IMR-90 (cell line): ENCODE results near the gene PRKAG2. TPM values are rescaled to one million over a fixed set of nuclear protein-coding genes. Genes with fewer than 3 reads are reported as not detected.

Experiments used
- ATAC-seq: fragments of 200-7000 bp; cut with Tn5 transposase; 2 replicates; pipeline ENCODE4 v1.9.1; 2020; ENCODE audit warnings: low read depth, mild to moderate bottlenecking, moderate library complexity
- BruUV-seq: library from RNA; stranded (reverse); fragments of 400-500 nt; replicated peaks from 2 replicates; lab custom pipeline; 2021; lab: Mats Ljungman, UMichigan
- CTCF ChIA-PET: fragments of 300-600 bp; formaldehyde crosslinking; extraction: SDS; loops from one replicate; lab custom pipeline; 2021; ENCODE audit warnings: antibody characterized with exemption; lab: Yijun Ruan, JAX
- POLR2A ChIA-PET: fragments of 300-600 bp; sonication (Branson Sonifier 250); formaldehyde crosslinking; loops from one replicate; lab custom pipeline; 2022; ENCODE audit warnings: antibody characterized with exemption; ENCODE audit not compliant: unreplicated experiment; lab: Charles Lee
- DNase-seq: peaks from one replicate; pipeline ENCODE4 v3.0.0; 2013
- H2AFZ ChIP-seq: replicated peaks from 2 replicates; pipeline ENCODE3; 2013; ENCODE audit warnings: low read length, mild to moderate bottlenecking; ENCODE audit not compliant: poor library complexity
- H2AK5ac ChIP-seq: 2 replicates; pipeline ENCODE4 v1.6.1; 2013; ENCODE audit warnings: low read depth, low read length, inconsistent platforms
- H2AK9ac ChIP-seq: replicated peaks from 2 replicates; pipeline ENCODE3; 2013; ENCODE audit warnings: mild to moderate bottlenecking, low read depth, low read length, moderate library complexity; ENCODE audit not compliant: poor library complexity
- H2BK120ac ChIP-seq: 2 replicates; pipeline ENCODE4 v1.6.1; 2013; ENCODE audit warnings: low read depth, low read length, inconsistent platforms
- H2BK15ac ChIP-seq: 3 replicates; pipeline ENCODE4 v1.6.1; 2013; ENCODE audit warnings: low read depth, low read length, inconsistent platforms
- H2BK20ac ChIP-seq: 2 replicates; pipeline ENCODE4 v1.6.1; 2013; ENCODE audit warnings: low read depth, mild to moderate bottlenecking, inconsistent platforms, low read length, moderate library complexity
- H2BK5ac ChIP-seq: 2 replicates; pipeline ENCODE4 v1.6.1; 2013; ENCODE audit warnings: mild to moderate bottlenecking, low read depth, low read length, inconsistent platforms; ENCODE audit not compliant: poor library complexity, severe bottlenecking
- H3K14ac ChIP-seq: replicated peaks from 2 replicates; pipeline ENCODE4 v1.6.1; 2013; ENCODE audit warnings: low read depth, low read length, inconsistent platforms
- H3K18ac ChIP-seq: 2 replicates; pipeline ENCODE4 v1.6.1; 2013; ENCODE audit warnings: low read depth, low read length, control low read depth
- H3K23ac ChIP-seq: 2 replicates; pipeline ENCODE4 v1.6.1; 2013; ENCODE audit warnings: low read depth, low read length, inconsistent platforms
- H3K27ac ChIP-seq: 2 replicates; pipeline ENCODE4 v1.5.1; 2013; ENCODE audit warnings: mild to moderate bottlenecking, control low read depth, low read length; ENCODE audit not compliant: insufficient read depth
- H3K27me3 ChIP-seq: 2 replicates; pipeline ENCODE4 v1.6.1; 2013; ENCODE audit warnings: low read length; ENCODE audit not compliant: control insufficient read depth, insufficient read depth
- H3K36me3 ChIP-seq: 2 replicates; pipeline ENCODE4 v1.6.1; 2013; ENCODE audit warnings: low read length, mixed read lengths; ENCODE audit not compliant: control insufficient read depth, insufficient read depth
- H3K4ac ChIP-seq: 2 replicates; pipeline ENCODE4 v1.6.1; 2013; ENCODE audit warnings: low read depth, low read length, inconsistent platforms
- H3K4me1 ChIP-seq: 2 replicates; pipeline ENCODE4 v1.6.1; 2013; ENCODE audit warnings: low read length, mixed read lengths; ENCODE audit not compliant: control insufficient read depth, insufficient read depth
- H3K4me2 ChIP-seq: 2 replicates; pipeline ENCODE4 v1.6.1; 2013; ENCODE audit warnings: low read depth, mild to moderate bottlenecking, control low read depth, low read length, moderate library complexity
- H3K4me3 ChIP-seq: 2 replicates; pipeline ENCODE4 v1.5.1; 2013; ENCODE audit warnings: low read depth, mild to moderate bottlenecking, control low read depth, low read length, moderate library complexity; ENCODE audit not compliant: insufficient read depth
- H3K56ac ChIP-seq: 2 replicates; pipeline ENCODE4 v1.6.1; 2013; ENCODE audit warnings: low read length, inconsistent platforms; ENCODE audit not compliant: insufficient read depth; ENCODE audit errors: extremely low read depth
- H3K79me1 ChIP-seq, 2 experiments: 2 replicates each; pipeline ENCODE4 v1.6.1; 2013; ENCODE audit warnings: low read length in 2 of 2, inconsistent platforms in 1 of 2, low read depth in 1 of 2
- H3K9ac ChIP-seq: 2 replicates; pipeline ENCODE4 v1.6.1; 2013; ENCODE audit warnings: low read depth, low read length, control low read depth
- H3K9me1 ChIP-seq: 2 replicates; pipeline ENCODE4 v1.6.1; 2013; ENCODE audit warnings: low read length, inconsistent platforms; ENCODE audit not compliant: insufficient read depth
- H3K9me3 ChIP-seq: 2 replicates; pipeline ENCODE4 v1.6.1; 2013; ENCODE audit warnings: low read length; ENCODE audit not compliant: control insufficient read depth, insufficient read depth
- H4K20me1 ChIP-seq: 2 replicates; pipeline ENCODE4 v1.6.1; 2013; ENCODE audit warnings: low read length, inconsistent platforms; ENCODE audit not compliant: insufficient read depth
- H4K5ac ChIP-seq: 2 replicates; pipeline ENCODE4 v1.6.1; 2013; ENCODE audit warnings: mild to moderate bottlenecking, low read depth, low read length, control low read depth
- H4K8ac ChIP-seq, 2 experiments: 2 replicates each; pipeline ENCODE4 v1.6.1; 2013; ENCODE audit warnings: low read depth in 2 of 2, low read length in 2 of 2, control low read depth in 1 of 2, inconsistent platforms in 1 of 2
- H4K91ac ChIP-seq: 2 replicates; pipeline ENCODE4 v1.6.1; 2013; ENCODE audit warnings: low read depth, low read length, inconsistent platforms; ENCODE audit not compliant: insufficient read depth
- MAZ ChIP-seq: IDR thresholded peaks from 2 replicates; pipeline ENCODE4 v1.6.1; 2012; ENCODE audit warnings: low read depth, mild to moderate bottlenecking, low read length, improper control_type of control experiment, moderate library complexity, borderline replicate concordance
- POLR2A ChIP-seq: IDR thresholded peaks from 2 replicates; pipeline ENCODE4 v1.6.1; 2012; ENCODE audit warnings: mild to moderate bottlenecking, low read depth, low read length
- RAD21 ChIP-seq: IDR thresholded peaks from 2 replicates; pipeline ENCODE4 v1.6.1; 2012; ENCODE audit warnings: low read length, improper control_type of control experiment
- RFX5 ChIP-seq: IDR thresholded peaks from 2 replicates; pipeline ENCODE4 v1.8.0; 2012; ENCODE audit warnings: low read depth, mild to moderate bottlenecking, low read length, moderate library complexity
- WGBS, 2 experiments: methylation state at CpG; one replicate each; pipeline versions ENCODE4 v1.1.5 to v1.1.7; 2013; ENCODE audit warnings: missing lambda C conversion rate in 2 of 2; ENCODE audit not compliant: insufficient read length in 1 of 2; ENCODE audit errors: extremely low coverage in 2 of 2; 5-methylcytosine and 5-hydroxymethylcytosine counted together
- dilution Hi-C: fragments of 300-500 bp; cut with HindIII; formaldehyde crosslinking; loops from one replicate; pipeline ENCODE4 v1.14.3; 2018; ENCODE audit warnings: low sequenced_read_pairs; ENCODE audit not compliant: unreplicated experiment
- in situ Hi-C: fragments of 300-500 bp; cut with MboI; formaldehyde crosslinking; loops from 3 replicates; pipeline ENCODE4 v1.14.3; 2019; ENCODE audit warnings: low sequenced_read_pairs, inconsistent platforms, mixed read lengths
- intact Hi-C: fragments of 100-400 bp; cut with micrococcal nuclease; formaldehyde crosslinking; loops from 2 replicates; pipeline ENCODE4 v1.10.0; 2022
- polyA plus RNA-seq, 3 experiments: library from polyadenylated mRNA; depleted of rRNA; stranded (reverse); fragments of >200 nt; gene quantifications; 2 replicates each; pipeline ENCODE4 v1.2.3, GENCODE V29; 2012; ENCODE audit warnings: low replicate concordance in 1 of 3
- total RNA-seq: library from RNA; depleted of rRNA; stranded (reverse); fragments of >200 nt; gene quantifications from 2 replicates; pipeline ENCODE4 v1.2.3, GENCODE V29; 2012
- TF ChIP-seq, protein P1 (sequence below): fragments of 150-350 bp; IDR thresholded peaks from 2 replicates; pipeline ENCODE4 v1.6.1; 2016; ENCODE audit warnings: low read depth, mild to moderate bottlenecking, low read length, moderate library complexity, borderline replicate concordance
- TF ChIP-seq, protein P2 (sequence below): conservative IDR thresholded peaks from 2 replicates; pipeline ENCODE4 v1.5.1; 2012; ENCODE audit warnings: mild to moderate bottlenecking, low read depth, low read length, improper control_type of control experiment

The PRKAG2 gene
- total and polyA plus RNA-seq, 2 of the 4 experiments (the other 2 are of a cell fraction): 15.4 to 21.6 TPM

DNA sequence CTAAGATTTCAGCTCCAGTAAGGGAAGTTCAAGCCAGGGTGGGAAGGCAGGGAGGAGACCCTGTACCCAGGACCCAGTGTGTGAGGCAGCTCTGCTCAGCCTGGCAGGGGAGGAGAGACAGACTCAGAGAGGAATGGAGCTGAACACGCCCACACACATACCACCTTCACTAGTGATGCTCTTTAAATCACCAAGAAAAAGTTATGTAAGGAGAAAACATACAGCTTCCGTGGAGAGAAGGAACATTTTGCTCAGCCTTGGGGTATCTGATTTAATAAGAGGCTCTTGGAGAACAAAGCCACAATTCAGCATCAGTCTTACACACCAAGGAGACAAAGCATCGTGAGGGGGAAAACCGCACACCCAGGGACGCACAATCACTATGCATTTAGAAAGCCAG lies 62.9 kb downstream of the PRKAG2 start:
- no peak overlapping the region for H3K4me2 ChIP-seq
- H2AK5ac ChIP-seq: no peak overlapping the region
- no peak overlapping the region for H3K27ac ChIP-seq
- intact Hi-C loops: no loop called here
- no peak overlapping the region for H2AK9ac ChIP-seq
- no TSS peak for BruUV-seq
- no peaks in the 10 kb centered on the region for H3K9me1 ChIP-seq
- no peak overlapping the region for H4K91ac ChIP-seq
- H3K27me3 ChIP-seq: peaks cover 70% of the 10 kb centered on the region
- TF ChIP-seq RAD21 (no peak), POLR2A (no peak), RFX5 (no peak), MAZ (no peak)
- TF ChIP-seq, protein P1, sequence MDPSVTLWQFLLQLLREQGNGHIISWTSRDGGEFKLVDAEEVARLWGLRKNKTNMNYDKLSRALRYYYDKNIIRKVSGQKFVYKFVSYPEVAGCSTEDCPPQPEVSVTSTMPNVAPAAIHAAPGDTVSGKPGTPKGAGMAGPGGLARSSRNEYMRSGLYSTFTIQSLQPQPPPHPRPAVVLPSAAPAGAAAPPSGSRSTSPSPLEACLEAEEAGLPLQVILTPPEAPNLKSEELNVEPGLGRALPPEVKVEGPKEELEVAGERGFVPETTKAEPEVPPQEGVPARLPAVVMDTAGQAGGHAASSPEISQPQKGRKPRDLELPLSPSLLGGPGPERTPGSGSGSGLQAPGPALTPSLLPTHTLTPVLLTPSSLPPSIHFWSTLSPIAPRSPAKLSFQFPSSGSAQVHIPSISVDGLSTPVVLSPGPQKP: no peak
- TF ChIP-seq, protein P2, sequence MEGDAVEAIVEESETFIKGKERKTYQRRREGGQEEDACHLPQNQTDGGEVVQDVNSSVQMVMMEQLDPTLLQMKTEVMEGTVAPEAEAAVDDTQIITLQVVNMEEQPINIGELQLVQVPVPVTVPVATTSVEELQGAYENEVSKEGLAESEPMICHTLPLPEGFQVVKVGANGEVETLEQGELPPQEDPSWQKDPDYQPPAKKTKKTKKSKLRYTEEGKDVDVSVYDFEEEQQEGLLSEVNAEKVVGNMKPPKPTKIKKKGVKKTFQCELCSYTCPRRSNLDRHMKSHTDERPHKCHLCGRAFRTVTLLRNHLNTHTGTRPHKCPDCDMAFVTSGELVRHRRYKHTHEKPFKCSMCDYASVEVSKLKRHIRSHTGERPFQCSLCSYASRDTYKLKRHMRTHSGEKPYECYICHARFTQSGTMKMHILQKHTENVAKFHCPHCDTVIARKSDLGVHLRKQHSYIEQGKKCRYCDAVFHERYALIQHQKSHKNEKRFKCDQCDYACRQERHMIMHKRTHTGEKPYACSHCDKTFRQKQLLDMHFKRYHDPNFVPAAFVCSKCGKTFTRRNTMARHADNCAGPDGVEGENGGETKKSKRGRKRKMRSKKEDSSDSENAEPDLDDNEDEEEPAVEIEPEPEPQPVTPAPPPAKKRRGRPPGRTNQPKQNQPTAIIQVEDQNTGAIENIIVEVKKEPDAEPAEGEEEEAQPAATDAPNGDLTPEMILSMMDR: no peak
- H3K4me1 ChIP-seq: no peaks in the 10 kb centered on the region
- in situ Hi-C loops: no loop called here
- H3K23ac ChIP-seq: no peak overlapping the region
- H2BK120ac ChIP-seq: no peak overlapping the region
- no peak overlapping the region for H3K4me3 ChIP-seq
- no CpG with 5 or more reads among the region's 5 CpGs for WGBS, 2 experiments
- ATAC-seq (peak; percentile 49), DNase-seq (peak; percentile 17)
- no peak overlapping the region for H4K5ac ChIP-seq
- H2AFZ ChIP-seq: no peak overlapping the region
- no peaks in the 10 kb centered on the region for H3K79me1 ChIP-seq
- dilution Hi-C loops: no loop called here
- no peak overlapping the region for H2BK15ac ChIP-seq
- no peak overlapping the region for H3K14ac ChIP-seq
- H4K8ac ChIP-seq: no peak overlapping the region
- no peaks in the 10 kb centered on the region for H4K20me1 ChIP-seq
- no peak overlapping the region for H2BK20ac ChIP-seq
- no peak overlapping the region for H2BK5ac ChIP-seq
- H3K18ac ChIP-seq: no peak overlapping the region
- no peaks in the 10 kb centered on the region for H3K36me3 ChIP-seq
- ChIA-PET CTCF (no interaction called here), POLR2A (no interaction called here)
- no peak overlapping the region for H3K4ac ChIP-seq
- no peak overlapping the region for H3K9ac ChIP-seq
- no peak overlapping the region for H3K56ac ChIP-seq
- H3K9me3 ChIP-seq: no peaks in the 10 kb centered on the region
